IPS-18c (cell line): ENCODE data around the gene PDE6C.

Experiments
- H3K4me3 ChIP-seq: 2 replicates; pipeline ENCODE4 v1.7.0; 2013; ENCODE audit warnings: low read depth, mild to moderate bottlenecking, low read length, moderate library complexity; ENCODE audit not compliant: insufficient read depth
- H3K9me3 ChIP-seq: one replicate; pipeline ENCODE4 v1.6.1; 2013; ENCODE audit warnings: mild to moderate bottlenecking, low read length, moderate library complexity; ENCODE audit not compliant: control insufficient read depth, insufficient read depth

Gene PDE6C

DNA sequence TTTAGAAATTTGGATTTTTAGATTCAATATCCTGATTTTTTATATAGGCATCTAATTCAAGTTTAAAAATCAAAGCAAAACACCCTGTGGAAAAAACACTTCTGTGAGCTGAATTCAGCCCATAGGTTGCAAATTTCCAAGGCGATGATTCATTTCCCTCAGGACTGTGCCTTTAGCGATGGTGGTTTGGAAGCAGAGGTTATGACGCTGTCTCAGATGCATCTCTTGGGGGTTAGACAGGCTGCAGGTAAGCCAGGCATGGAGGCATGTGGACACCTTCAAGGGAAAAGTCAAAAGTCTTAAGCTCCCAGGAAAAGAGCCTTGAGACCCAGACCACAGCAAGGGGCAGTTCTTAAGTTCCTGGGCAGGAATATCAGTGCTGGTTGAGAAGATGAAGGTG, 99.6 kb downstream of the PDE6C start:
- no peak overlapping the region for H3K4me3 ChIP-seq
- no peaks in the 10 kb centered on the region for H3K9me3 ChIP-seq

DNA sequence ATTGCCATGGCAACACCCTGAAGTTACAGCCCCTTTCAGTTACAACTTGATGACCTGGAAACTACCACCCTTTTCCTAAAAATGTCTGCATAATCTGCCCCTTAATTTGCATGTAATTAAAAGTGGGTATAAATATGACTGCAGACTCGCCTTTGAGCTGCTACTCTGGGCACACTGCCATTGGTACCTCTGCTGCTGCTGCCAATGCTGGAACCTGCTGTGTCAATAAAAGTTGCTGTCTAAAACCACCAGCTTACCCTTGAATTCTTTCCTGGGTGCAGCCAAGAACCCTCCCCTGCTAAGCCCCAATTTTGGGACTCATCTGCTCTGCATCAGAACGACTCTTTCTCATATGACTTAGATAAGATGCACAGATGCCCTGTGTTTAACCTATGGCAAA, 100.3 kb downstream of the PDE6C start:
- H3K9me3 ChIP-seq = no peaks in the 10 kb centered on the region

DNA sequence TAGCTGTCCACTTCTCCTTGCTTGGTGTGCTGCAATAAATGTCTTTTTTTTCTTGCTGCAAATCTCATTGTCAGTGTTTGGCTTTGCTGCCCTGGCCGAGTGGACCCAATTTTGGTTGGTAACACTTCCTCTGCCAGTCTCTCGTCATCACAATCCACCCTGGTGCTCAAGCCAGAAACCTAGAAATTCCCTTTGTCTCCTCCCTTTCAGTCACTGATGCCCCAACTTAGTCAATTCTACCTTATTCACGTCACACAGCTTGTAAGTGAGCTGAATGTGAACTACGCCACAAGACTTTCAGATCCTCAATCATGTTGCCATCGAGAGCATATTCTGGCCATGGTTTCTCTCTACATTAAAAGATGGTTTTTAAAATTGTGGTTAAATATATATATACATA, 103.0 kb downstream of the PDE6C start:
- no peak overlapping the region for H3K4me3 ChIP-seq
- H3K9me3 ChIP-seq = no peaks in the 10 kb centered on the region

More for the DNA sequence above, 100.3 kb downstream of the PDE6C start:
- H3K4me3 ChIP-seq = no peak overlapping the region
